ENCODE data around the gene BIN1. TPM values are rescaled to one million over a fixed set of nuclear protein-coding genes. Genes with fewer than 3 reads are reported as not detected.

The BIN1 gene
- polyA plus RNA-seq, 1 donor: 103 TPM

GRCh38 chr2:127027715-127028114, 79.2 kb downstream of the BIN1 start:
- no peak for DNase-seq

- peak; percentile 78 for DNase-seq
Observed at GRCh38 chr2:127025359-127026166, 81.4 kb downstream of the BIN1 start.

GRCh38 chr2:127024769-127025358, 82.1 kb downstream of the BIN1 start:
- peak; percentile 43 for DNase-seq

GRCh38 chr2:127023504-127023903, 83.5 kb downstream of the BIN1 start:
- no peak for DNase-seq

- DNase-seq: no peak
Observed at GRCh38 chr2:127022817-127023216, 84.1 kb downstream of the BIN1 start.

GRCh38 chr2:127020536-127020935, 86.4 kb downstream of the BIN1 start:
- no peak for DNase-seq

GRCh38 chr2:127017548-127017947, 89.4 kb downstream of the BIN1 start:
- no peak for DNase-seq

GRCh38 chr2:127016329-127016728, 90.6 kb downstream of the BIN1 start:
- no peak for DNase-seq

- no peak for DNase-seq
Observed at GRCh38 chr2:127015106-127015910, 91.6 kb downstream of the BIN1 start.

GRCh38 chr2:127014630-127015029, 92.3 kb downstream of the BIN1 start:
- DNase-seq: no peak

- DNase-seq: no peak
Observed at GRCh38 chr2:127014224-127014623, 92.7 kb downstream of the BIN1 start.

- no peak for DNase-seq
Observed at GRCh38 chr2:127012868-127013267, 94.1 kb downstream of the BIN1 start.

GRCh38 chr2:127012215-127012614, 94.7 kb downstream of the BIN1 start:
- DNase-seq: no peak

- no peak for DNase-seq
Observed at GRCh38 chr2:127011796-127012195, 95.2 kb downstream of the BIN1 start.

- no peak for DNase-seq
Observed at GRCh38 chr2:127011231-127011661, 95.7 kb downstream of the BIN1 start.

GRCh38 chr2:127008265-127009015, 98.5 kb downstream of the BIN1 start:
- DNase-seq: no peak

- no peak for DNase-seq
Observed at GRCh38 chr2:127007652-127008051, 99.3 kb downstream of the BIN1 start.

- DNase-seq: no peak
Observed at GRCh38 chr2:127006962-127007361, 100.0 kb downstream of the BIN1 start.

- no peak for DNase-seq
Observed at GRCh38 chr2:127004893-127005600, 101.9 kb downstream of the BIN1 start.

- no peak for DNase-seq
Observed at GRCh38 chr2:127003070-127003800, 103.7 kb downstream of the BIN1 start.

GRCh38 chr2:127001751-127002150, 105.2 kb downstream of the BIN1 start:
- no peak for DNase-seq
